Activated CD4-positive, CD25-positive, alpha-beta regulatory T cell treated with anti-CD3 and anti-CD28 coated beads, Interleukin-2, amount 50 U/mL, for 16 hours (primary cell): ENCODE results near the gene MEPE.

Source experiments
- DNase-seq: peaks from one replicate; pipeline ENCODE4 v3.0.0-alpha.2; 2020; ENCODE audit warnings: low read depth, low spot score

Gene MEPE, protein sequence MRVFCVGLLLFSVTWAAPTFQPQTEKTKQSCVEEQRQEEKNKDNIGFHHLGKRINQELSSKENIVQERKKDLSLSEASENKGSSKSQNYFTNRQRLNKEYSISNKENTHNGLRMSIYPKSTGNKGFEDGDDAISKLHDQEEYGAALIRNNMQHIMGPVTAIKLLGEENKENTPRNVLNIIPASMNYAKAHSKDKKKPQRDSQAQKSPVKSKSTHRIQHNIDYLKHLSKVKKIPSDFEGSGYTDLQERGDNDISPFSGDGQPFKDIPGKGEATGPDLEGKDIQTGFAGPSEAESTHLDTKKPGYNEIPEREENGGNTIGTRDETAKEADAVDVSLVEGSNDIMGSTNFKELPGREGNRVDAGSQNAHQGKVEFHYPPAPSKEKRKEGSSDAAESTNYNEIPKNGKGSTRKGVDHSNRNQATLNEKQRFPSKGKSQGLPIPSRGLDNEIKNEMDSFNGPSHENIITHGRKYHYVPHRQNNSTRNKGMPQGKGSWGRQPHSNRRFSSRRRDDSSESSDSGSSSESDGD

GRCh38 chr4:87832669-87833068 lies at the start of gene MEPE:
Gene MEPE (plus strand): TSS chr4:87832969. CDS start chr4:87834715, 1,746 bp downstream.
- no peak for DNase-seq

DNA sequence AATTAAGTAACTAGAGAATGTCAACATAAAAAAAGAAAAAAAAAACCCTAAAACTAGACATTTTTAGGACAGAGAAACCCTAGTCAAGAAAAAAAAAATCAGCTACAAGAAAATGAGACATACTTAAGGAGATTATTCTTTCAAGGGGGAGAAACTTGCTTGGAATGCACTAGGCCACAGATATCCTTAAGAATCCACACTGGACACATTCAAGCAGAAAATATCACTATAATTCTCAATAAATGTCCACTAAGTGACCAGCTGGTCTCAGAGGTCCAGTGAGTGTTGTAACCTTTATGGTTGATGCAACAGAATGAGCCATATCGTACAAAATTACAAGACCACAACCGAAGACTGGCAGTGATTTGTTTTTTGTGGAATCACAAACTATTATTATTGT lies 49.0 kb upstream of the MEPE start:
- no peak for DNase-seq

- no peak for DNase-seq
These were observed 46.8 kb upstream of the MEPE start for GRCh38 chr4:87785731-87786509.

- no peak for DNase-seq
These were observed 33.3 kb upstream of the MEPE start, which contains the start of gene IBSP for GRCh38 chr4:87799301-87800113. Gene IBSP (plus strand): TSS chr4:87799554. CDS start chr4:87802362, 2,808 bp downstream.

- DNase-seq = no peak
These were observed 29.9 kb upstream of the MEPE start for GRCh38 chr4:87802858-87803257.

DNA sequence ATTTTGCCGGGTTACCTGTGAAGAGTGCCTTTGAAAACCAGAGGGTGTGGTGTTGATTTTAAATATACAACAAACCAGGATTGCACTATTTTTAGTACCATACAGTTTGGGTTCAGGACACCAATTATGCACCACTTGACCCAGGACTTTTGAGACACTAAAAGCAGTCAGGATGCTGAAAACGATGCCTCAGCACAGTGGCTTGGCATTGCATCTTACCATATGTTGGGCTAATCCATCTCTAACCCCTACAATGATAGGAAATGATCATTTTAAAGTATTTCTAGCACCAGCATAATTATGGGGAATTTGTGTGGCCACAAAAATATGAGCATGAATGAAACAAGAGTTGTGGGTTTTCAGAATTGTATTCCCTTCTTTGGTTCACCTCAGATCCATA lies 29.3 kb upstream of the MEPE start:
- DNase-seq = no peak

DNA sequence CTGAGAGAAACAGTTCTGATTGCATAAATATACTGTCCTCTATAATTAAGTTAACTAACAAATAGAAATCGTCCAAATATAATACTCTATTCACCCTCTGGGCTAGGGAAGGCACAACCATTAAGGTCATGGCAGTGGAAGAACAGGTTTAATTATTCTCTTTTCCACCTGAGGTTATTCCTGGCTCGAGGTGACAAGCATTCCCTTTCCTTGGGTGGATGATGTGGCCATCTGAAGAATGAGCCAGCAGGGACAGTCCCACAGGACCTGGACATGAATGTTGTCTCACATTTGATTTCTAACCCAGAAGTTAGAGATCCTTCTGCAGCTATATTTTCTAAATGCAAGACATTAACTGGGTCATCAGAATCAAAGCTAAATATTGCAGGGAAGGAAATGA lies 27.9 kb upstream of the MEPE start:
- no peak for DNase-seq

- DNase-seq = no peak
These were observed 26.8 kb upstream of the MEPE start for GRCh38 chr4:87805971-87806370.

DNA sequence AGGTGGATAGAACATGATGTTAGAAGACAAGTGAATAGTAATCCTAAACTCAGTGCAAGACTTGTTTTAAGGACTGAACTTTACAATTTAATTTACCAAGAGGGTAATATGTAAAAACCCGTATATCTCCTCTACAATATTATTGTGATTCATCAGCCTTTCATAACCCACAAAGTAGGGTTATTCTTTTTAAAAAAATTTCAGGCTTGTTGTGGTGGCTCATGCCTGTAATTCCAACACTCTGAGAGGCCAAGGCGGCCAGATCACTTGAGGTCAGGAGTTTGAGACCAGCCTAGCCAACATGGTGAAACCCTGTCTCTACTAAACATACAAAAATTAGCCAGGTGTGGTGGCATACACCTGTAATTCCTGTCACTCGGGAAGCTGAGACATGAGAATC lies 26.2 kb upstream of the MEPE start:
- no peak for DNase-seq

GRCh38 chr4:87807402-87807801 lies 25.4 kb upstream of the MEPE start:
- DNase-seq = no peak

DNA sequence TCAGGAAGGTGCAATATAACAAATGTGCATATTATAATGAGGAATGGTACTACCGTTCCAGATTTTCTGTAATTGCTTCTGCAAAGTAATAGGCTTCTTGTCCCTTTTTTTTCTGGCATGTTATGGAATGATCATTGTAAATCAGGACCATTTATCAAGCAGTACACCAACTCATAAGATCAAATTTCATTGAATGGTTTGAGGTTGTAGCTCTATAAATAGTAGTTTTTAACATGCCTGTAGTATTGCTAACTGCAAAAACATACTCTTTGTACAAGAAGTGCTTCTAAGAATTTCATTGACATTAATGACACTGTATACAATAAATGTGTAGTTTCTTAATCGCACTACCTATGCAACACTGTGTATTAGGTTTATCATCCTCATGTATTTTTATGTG lies 20.8 kb upstream of the MEPE start:
- no peak for DNase-seq

- no peak for DNase-seq
These were observed 13.4 kb upstream of the MEPE start for GRCh38 chr4:87819281-87819919.

GRCh38 chr4:87823200-87823599 lies 9.6 kb upstream of the MEPE start:
- no peak for DNase-seq

DNA sequence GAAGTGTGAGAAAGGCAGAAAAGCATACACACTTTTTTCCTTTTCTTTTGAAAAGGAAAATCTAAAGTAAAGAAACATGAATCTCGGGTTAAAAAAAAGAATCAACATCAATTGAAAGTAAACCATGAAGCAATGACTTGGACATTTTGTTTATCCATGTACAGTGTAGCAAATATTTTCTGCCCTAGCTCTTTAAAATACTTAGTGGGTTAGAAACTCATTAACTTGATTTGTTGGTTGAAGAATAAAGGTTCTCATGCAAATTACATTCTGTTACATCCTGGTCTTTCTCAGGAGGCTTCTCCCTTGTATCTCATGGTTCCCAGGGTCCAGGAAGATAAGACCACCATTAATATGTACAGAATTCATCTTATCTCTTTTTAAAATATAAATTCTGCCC lies 9.0 kb upstream of the MEPE start:
- DNase-seq = no peak

- no peak for DNase-seq
These were observed 8.4 kb upstream of the MEPE start for GRCh38 chr4:87824352-87824751.

DNA sequence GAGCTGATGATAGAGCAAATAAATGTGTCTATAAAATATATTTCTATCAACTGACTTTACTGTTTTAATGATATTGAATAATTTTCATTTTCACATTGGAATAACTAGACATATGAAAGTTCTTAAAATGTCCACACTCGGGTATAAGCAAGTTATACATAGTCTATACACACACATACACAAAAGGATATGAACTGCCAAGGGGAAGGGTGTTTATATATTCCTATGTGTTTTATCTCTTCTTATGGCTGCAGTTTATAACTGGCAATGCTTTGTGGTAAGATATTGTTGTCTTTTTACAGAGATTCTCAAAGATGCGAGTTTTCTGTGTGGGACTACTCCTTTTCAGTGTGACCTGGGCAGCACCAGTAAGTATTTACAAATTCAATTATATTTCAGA lies 1.6 kb downstream of the MEPE start:
- no peak for DNase-seq

DNA sequence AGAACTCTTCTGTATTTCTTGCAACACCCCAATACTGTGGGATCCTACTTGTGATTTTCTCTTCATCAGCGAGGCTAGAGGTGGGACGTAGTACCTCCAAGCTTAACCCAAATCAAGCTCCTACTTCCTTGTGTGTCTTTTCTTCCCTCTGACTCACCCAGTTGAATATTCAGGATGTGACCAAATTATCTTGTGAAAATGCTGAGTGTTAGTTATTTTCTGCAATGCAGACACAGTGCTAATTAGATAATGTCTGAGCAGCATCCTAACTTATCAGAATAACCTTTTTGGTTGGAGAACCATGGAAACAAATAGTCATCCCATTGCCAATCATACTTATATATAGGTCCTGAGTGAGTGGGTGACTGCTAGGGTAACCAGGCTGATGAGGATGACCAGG lies 2.4 kb downstream of the MEPE start:
- no peak for DNase-seq

- DNase-seq = no peak
These were observed 3.0 kb downstream of the MEPE start for GRCh38 chr4:87835743-87836142.

DNA sequence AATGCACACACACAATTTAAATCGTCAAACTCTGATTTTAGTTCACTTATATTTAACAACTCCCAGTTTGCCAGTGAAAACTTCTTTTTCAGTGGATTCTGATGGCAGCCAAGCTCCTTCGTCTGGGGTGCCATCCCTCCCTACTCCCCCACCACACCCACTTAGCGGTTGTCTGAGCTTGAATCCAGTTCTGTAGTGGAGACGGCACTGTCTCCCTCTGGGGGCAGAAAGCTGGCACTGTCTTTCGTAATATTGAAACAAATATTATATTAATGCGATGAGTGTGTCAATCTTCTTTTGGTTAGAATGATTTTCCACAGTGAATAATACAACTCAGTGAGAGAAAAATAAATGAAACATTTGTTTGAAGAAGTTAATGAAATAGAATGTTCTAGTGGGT lies 5.4 kb downstream of the MEPE start:
- DNase-seq = no peak

DNA sequence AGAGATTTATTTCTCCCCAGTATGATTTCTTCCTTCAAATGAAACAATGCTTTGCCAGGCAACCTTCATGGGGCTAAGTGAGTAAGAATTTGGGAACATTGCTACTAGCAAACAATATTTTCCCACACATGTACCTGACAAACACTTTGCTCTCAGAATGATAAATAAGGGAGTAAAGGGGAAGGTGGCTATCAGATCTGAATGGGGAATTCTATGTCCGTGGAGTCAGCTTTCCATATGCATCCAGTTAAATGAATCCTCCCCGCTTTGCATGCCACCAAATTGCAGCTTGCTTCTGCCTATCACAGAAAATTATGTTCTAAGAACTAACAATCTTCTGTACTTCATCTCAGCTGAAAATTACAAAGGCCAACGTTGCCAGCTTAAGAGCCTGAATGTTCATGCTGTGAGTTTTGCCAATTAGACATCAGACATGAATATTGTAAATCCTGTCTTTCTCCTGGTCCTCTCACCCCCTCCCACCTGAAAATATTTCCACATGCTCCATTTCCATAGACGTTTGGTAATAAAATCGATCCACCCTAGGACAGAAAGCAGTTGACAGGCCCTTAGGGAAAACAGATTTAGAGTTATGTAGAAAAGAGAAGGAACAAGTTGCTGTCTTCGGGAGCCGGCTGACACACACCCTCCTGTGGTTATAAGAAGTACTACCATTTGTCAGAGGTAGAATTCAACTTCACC lies 6.3 kb downstream of the MEPE start:
- no peak for DNase-seq

- DNase-seq = no peak
These were observed 6.8 kb downstream of the MEPE start for GRCh38 chr4:87839592-87839946.
